SU-DHL-6 (cell line): Measurements from ENCODE around the gene GPRC5C.

ENCODE experiments used
- H2AFZ ChIP-seq: fragments of 200-600 bp; sonication (generic); 2 replicates; pipeline ENCODE4 v1.6.1; 2014; ENCODE audit warnings: low read depth, mild to moderate bottlenecking, moderate library complexity, mixed read lengths, antibody characterized with exemption, low read length; ENCODE audit not compliant: severe bottlenecking
- H3F3A ChIP-seq: fragments of 200-600 bp; shearing (Covaris generic); 2 replicates; pipeline ENCODE4 v1.6.0; 2016; ENCODE audit warnings: antibody characterized with exemption, mild to moderate bottlenecking; ENCODE audit not compliant: insufficient read depth
- H3K27ac ChIP-seq: fragments of 200-600 bp; sonication (generic); 2 replicates; pipeline ENCODE4 v1.5.1; 2016; ENCODE audit warnings: low read depth, mild to moderate bottlenecking, low read length, moderate library complexity, mixed read lengths
- H3K27me3 ChIP-seq: fragments of 200-600 bp; sonication (generic), shearing (Covaris generic); 2 replicates; pipeline ENCODE4 v1.6.0; 2014; ENCODE audit warnings: mild to moderate bottlenecking, low read length
- H3K36me3 ChIP-seq: fragments of 200-600 bp; sonication (generic); 2 replicates; pipeline ENCODE4 v1.6.1; 2014; ENCODE audit warnings: mild to moderate bottlenecking, low read length, mixed read lengths
- H3K4me2 ChIP-seq: fragments of 300-600, 200-600 bp; shearing (Covaris generic), sonication (generic); 2 replicates; pipeline ENCODE4 v1.6.0; 2014; ENCODE audit warnings: low read length, low read depth, mild to moderate bottlenecking; ENCODE audit not compliant: poor library complexity, severe bottlenecking
- H3K4me3 ChIP-seq: fragments of 200-600 bp; sonication (generic); 2 replicates; pipeline ENCODE4 v1.5.1; 2014; ENCODE audit warnings: antibody characterized with exemption, low read length, mild to moderate bottlenecking, mixed read lengths; ENCODE audit not compliant: insufficient read depth, poor library complexity, severe bottlenecking
- H3K79me2 ChIP-seq: fragments of 200-600 bp; sonication (generic); 2 replicates; pipeline ENCODE4 v1.6.1; 2014; ENCODE audit warnings: mild to moderate bottlenecking, low read length, moderate library complexity; ENCODE audit not compliant: insufficient read depth
- H3K9ac ChIP-seq: fragments of 200-600 bp; sonication (generic); 2 replicates; pipeline ENCODE4 v1.7.0; 2014; ENCODE audit warnings: mild to moderate bottlenecking, low read length
- H3K9me2 ChIP-seq: fragments of 200-600 bp; sonication (generic); replicated peaks from 2 replicates; pipeline ENCODE4 v1.6.1; 2014; ENCODE audit warnings: low read length; ENCODE audit not compliant: insufficient read depth
- H3K9me3 ChIP-seq: fragments of 200-600 bp; sonication (generic); 2 replicates; pipeline ENCODE4 v1.6.1; 2014; ENCODE audit warnings: low read length, mixed read lengths; ENCODE audit not compliant: insufficient read depth
- H4K20me1 ChIP-seq: fragments of 200-600 bp; sonication (generic); 2 replicates; pipeline ENCODE4 v1.6.1; 2014; ENCODE audit warnings: low read depth, mild to moderate bottlenecking, antibody characterized with exemption, low read length, moderate library complexity, mixed read lengths
- EZH2phosphoT487 ChIP-seq: fragments of 200-600 bp; sonication (generic), shearing (Covaris generic); conservative IDR thresholded peaks from 2 replicates; pipeline ENCODE4 v1.6.1; 2018; ENCODE audit warnings: mild to moderate bottlenecking, antibody characterized with exemption, low read length, moderate library complexity, mixed read lengths
- TF ChIP-seq, protein P1 (sequence below): fragments of 200-600 bp; sonication (generic); IDR thresholded peaks from one replicate; pipeline ENCODE4 v1.5.1; 2017; ENCODE audit warnings: antibody characterized with exemption, mild to moderate bottlenecking, low read length, moderate library complexity; ENCODE audit not compliant: insufficient read depth, poor library complexity, severe bottlenecking

GPRC5C gene

DNA sequence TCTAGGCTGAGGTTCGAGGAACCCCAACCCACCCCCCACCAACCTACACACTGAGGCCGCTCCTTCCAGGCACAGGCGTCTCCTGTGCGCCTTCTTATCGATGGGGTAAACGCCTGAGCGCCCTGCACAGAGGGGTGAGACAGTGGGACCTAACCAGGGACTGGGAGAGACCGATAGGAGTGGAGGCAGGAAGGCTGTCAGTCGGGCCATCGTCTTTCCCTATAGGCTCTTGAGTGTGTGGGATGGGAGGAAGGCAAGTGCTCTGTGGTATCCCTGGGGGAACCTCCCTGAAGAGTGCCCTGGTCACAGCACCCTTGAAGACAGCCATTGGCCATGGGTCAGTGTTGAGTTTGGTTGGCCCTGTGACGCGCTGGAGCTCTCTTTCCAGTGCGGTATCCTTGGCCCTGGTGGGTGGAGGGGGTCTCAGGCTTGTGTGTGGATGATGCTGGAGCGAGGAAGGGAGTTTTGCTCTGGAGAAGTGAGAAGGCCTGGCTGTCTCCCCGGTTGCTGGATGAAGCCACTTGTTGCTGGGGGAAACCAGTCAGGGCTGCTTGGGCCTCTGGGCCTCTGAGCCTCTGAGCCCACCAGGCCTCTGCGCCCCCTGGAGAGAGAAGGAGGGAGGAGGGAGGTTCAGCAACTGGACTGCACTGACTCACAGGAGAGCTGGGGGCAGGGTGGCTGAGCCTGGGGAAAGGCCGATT is 1.7 kb downstream of the GPRC5C start:
- Histone ChIP-seq H3K4me3 (no peak overlapping the region), H3K79me2 (no peaks in the 10 kb centered on the region), H3F3A (no peaks in the 10 kb centered on the region), H2AFZ (no peak overlapping the region), H3K27me3 (no peaks in the 10 kb centered on the region), H4K20me1 (no peaks in the 10 kb centered on the region), H3K27ac (no peak overlapping the region), H3K9ac (no peak overlapping the region), H3K36me3 (no peaks in the 10 kb centered on the region), H3K9me3 (peaks cover 12% of the 10 kb centered on the region; the same call in 1 of the 2 replicates), H3K9me2 (no peaks in the 10 kb centered on the region), H3K4me2 (no peak overlapping the region)
- TF ChIP-seq, protein P1, sequence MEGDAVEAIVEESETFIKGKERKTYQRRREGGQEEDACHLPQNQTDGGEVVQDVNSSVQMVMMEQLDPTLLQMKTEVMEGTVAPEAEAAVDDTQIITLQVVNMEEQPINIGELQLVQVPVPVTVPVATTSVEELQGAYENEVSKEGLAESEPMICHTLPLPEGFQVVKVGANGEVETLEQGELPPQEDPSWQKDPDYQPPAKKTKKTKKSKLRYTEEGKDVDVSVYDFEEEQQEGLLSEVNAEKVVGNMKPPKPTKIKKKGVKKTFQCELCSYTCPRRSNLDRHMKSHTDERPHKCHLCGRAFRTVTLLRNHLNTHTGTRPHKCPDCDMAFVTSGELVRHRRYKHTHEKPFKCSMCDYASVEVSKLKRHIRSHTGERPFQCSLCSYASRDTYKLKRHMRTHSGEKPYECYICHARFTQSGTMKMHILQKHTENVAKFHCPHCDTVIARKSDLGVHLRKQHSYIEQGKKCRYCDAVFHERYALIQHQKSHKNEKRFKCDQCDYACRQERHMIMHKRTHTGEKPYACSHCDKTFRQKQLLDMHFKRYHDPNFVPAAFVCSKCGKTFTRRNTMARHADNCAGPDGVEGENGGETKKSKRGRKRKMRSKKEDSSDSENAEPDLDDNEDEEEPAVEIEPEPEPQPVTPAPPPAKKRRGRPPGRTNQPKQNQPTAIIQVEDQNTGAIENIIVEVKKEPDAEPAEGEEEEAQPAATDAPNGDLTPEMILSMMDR, result no peak
- TF ChIP-seq EZH2phosphoT487, result no peak

DNA sequence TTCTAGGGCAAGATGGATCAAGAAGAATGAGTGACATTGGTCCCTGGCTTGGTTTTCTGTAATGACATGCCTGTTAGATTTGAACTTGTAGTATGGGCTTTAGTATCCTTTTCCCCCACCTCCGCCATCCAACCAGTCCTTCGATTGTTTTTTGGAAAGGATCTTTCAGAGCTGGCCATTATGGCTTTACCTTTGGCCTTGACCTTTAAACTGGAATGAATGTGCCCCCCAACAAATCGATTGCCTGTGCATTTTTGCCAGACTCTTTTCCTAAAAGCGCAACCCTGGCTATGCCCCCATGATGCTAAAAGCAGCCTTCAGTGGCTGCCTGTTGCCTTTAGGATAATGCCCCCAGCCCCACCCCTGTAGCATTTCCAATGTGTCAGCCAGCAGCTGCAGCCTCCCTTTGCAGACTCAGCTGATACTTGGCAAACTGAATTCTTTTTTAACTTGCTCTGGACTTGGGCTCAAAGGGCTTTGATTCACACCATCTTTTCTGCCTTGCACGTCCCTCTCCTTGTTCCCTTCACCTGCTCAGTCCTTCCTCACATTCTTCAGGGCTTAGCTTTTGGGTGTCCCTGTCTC is 4.0 kb downstream of the GPRC5C start:
- no peak overlapping the region for H3K27ac ChIP-seq
- no peaks in the 10 kb centered on the region for H4K20me1 ChIP-seq

DNA sequence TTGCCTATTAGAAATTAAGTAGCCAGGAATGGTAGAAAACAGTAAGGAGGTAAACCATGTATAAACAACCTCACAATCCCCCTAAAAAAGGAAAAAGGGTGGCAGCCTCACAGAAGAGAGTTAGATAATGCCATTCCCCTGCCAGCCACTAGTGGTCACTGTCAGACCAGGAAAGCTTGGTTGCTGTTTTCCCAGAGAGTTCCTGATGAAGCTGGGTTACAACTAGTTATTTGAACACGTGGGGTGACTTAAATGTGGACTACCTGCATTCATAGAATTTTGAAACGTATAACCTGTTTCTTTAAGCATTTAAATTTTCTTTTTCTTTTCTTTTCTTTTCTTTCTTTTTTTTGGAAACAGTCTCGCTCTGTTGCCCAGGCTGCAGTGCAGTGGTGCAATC is 5.8 kb downstream of the GPRC5C start:
- no peaks in the 10 kb centered on the region for H3K27me3 ChIP-seq
- no peaks in the 10 kb centered on the region for H3K9me2 ChIP-seq
- H3K9me3 ChIP-seq, result peaks cover 17% of the 10 kb centered on the region; the same call in 1 of the 2 replicates
- H3K36me3 ChIP-seq, result no peaks in the 10 kb centered on the region
- no peaks in the 10 kb centered on the region for H4K20me1 ChIP-seq
- H3K4me3 ChIP-seq, result no peak overlapping the region
- no peak for TF ChIP-seq EZH2phosphoT487
- TF ChIP-seq, protein P1, result peak; percentile 36
- H2AFZ ChIP-seq, result no peak overlapping the region
- H3K79me2 ChIP-seq, result no peaks in the 10 kb centered on the region
- H3K27ac ChIP-seq, result no peak overlapping the region
- H3K9ac ChIP-seq, result no peak overlapping the region
- H3K4me2 ChIP-seq, result no peak overlapping the region
- H3F3A ChIP-seq, result no peaks in the 10 kb centered on the region

More for the DNA sequence above, 4.0 kb downstream of the GPRC5C start:
- no peaks in the 10 kb centered on the region for H3K79me2 ChIP-seq
- H3K9me2 ChIP-seq, result no peaks in the 10 kb centered on the region
- no peak for TF ChIP-seq EZH2phosphoT487
- TF ChIP-seq, protein P1, result no peak
- H3K9ac ChIP-seq, result no peak overlapping the region
- H3K36me3 ChIP-seq, result no peaks in the 10 kb centered on the region
- no peak overlapping the region for H2AFZ ChIP-seq
- H3K9me3 ChIP-seq, result peaks cover 17% of the 10 kb centered on the region; the same call in 1 of the 2 replicates
- no peaks in the 10 kb centered on the region for H3K27me3 ChIP-seq
- H3K4me2 ChIP-seq, result no peak overlapping the region
- no peaks in the 10 kb centered on the region for H3F3A ChIP-seq
- no peak overlapping the region for H3K4me3 ChIP-seq
